Testis (tissue), 3 donors: ENCODE data around the gene BCL7A. TPM values are rescaled to one million over a fixed set of nuclear protein-coding genes. Genes with fewer than 3 reads are reported as not detected.

ENCODE experiments used
- DNase-seq: peaks from one replicate; pipeline ENCODE4 v3.0.0-alpha.2; 2019
- H3K27ac ChIP-seq, 2 donors: fragments of 200-600 bp; sonication (generic); one replicate each; pipeline ENCODE4 v1.5.1; 2019
- H3K27me3 ChIP-seq: fragments of 200-600 bp; sonication (generic); one replicate; pipeline ENCODE4 v1.5.1; 2019
- H3K36me3 ChIP-seq: fragments of 200-600 bp; sonication (generic); one replicate; pipeline ENCODE4 v1.5.1; 2017; ENCODE audit warnings: low read depth; ENCODE audit errors: missing control alignments
- H3K4me1 ChIP-seq: fragments of 200-600 bp; sonication (generic); one replicate; pipeline ENCODE4 v1.5.1; 2019
- H3K4me3 ChIP-seq, 2 donors: fragments of 200-600 bp; sonication (generic); one replicate each; pipeline ENCODE4 v1.5.1; 2017 to 2019
- H3K9me3 ChIP-seq: fragments of 200-600 bp; sonication (generic); one replicate; pipeline ENCODE4 v1.5.1; 2017
- CTCF ChIP-seq, 3 experiments: fragments of 450-650 bp in 2 of 3; fragments of 200-600 bp in 1 of 3; sonication (generic) in 1 of 3; IDR thresholded peaks; one replicate each; pipeline ENCODE4 v1.5.1; 2016 to 2019; ENCODE audit warnings: antibody characterized with exemption in 3 of 3, mild to moderate bottlenecking in 2 of 3, moderate library complexity in 1 of 3
- POLR2A ChIP-seq: fragments of 450-650 bp; IDR thresholded peaks from one replicate; pipeline ENCODE4 v1.6.1; 2017; ENCODE audit warnings: antibody characterized with exemption, mild to moderate bottlenecking, moderate library complexity
- WGBS, 2 donors: methylation state at CpG; one replicate each; pipeline ENCODE4 v1.1.5; 2018; 5-methylcytosine and 5-hydroxymethylcytosine counted together
- intact Hi-C: fragments of 100-400 bp; cut with DNase I; formaldehyde crosslinking; loops from one replicate; pipeline ENCODE4 v1.15.1; 2023; ENCODE audit warnings: low total_unique reads
- polyA plus RNA-seq: library from polyadenylated mRNA; stranded (reverse); fragments of 350-450 nt; fragmentation: Illumina TruSeq; extraction: RNeasy Lipid Tissue Mini Kit (QIAGEN cat#74804); gene quantifications from one replicate; pipeline ENCODE4 v1.2.3, GENCODE V29; 2014; ENCODE audit warnings: low read depth, low replicate concordance; ENCODE audit not compliant: insufficient read depth
- total RNA-seq, 2 donors: library from RNA; depleted of rRNA; stranded (reverse); fragments of >200 nt; gene quantifications; one replicate each; pipeline ENCODE4 v1.2.3, GENCODE V29; 2016

BCL7A gene
- total and polyA plus RNA-seq, 3 donors from 2014 or later: 5.9 to 11.1 (median 10.2) TPM

- WGBS, 2 donors: 97 to 99% methylated on average over 7 of the region's 7 CpGs
- intact Hi-C loops: loop anchor here (10.0 kb wide), 1 partner anchor 102 kb away; no protein-coding TSS in a partner anchor
- Histone ChIP-seq H3K36me3 (no peaks in the 10 kb centered on the region), H3K4me3 (no peak overlapping the region), H3K4me1 (peaks cover 14% of the 10 kb centered on the region), H3K27me3 (no peaks in the 10 kb centered on the region), H3K27ac (no peak overlapping the region), H3K9me3 (no peaks in the 10 kb centered on the region)
- TF ChIP-seq CTCF (IDR thresholded peaks at IDR 0.05) (no peak), POLR2A (no peak)
- no peak for DNase-seq
Measured at GRCh38 chr12:122026706-122027333, 5.1 kb downstream of the BCL7A start.

- no peak for TF ChIP-seq CTCF (IDR thresholded peaks at IDR 0.05)
- no peak for TF ChIP-seq POLR2A
- no peak overlapping the region for H3K4me3 ChIP-seq
- no peak overlapping the region for H3K27ac ChIP-seq
- WGBS, 2 donors: 80 to 85% methylated on average over 12 of the region's 12 CpGs
- no peaks in the 10 kb centered on the region for H3K36me3 ChIP-seq
- DNase-seq: no peak
- H3K27me3 ChIP-seq: no peaks in the 10 kb centered on the region
- H3K4me1 ChIP-seq: peaks cover 14% of the 10 kb centered on the region
- intact Hi-C loops: loop anchor here (10.0 kb wide), 1 partner anchor 104 kb away; no protein-coding TSS in a partner anchor
- no peaks in the 10 kb centered on the region for H3K9me3 ChIP-seq
Measured at GRCh38 chr12:122028165-122028904, 6.7 kb downstream of the BCL7A start.

- Histone ChIP-seq H3K27me3 (no peaks in the 10 kb centered on the region), H3K36me3 (no peaks in the 10 kb centered on the region), H3K4me1 (peaks cover 14% of the 10 kb centered on the region), H3K4me3 (no peak overlapping the region), H3K9me3 (no peaks in the 10 kb centered on the region), H3K27ac (no peak overlapping the region)
- intact Hi-C loops: loop anchor here (10.0 kb wide), 1 partner anchor 104 kb away; no protein-coding TSS in a partner anchor
- no peak for DNase-seq
- TF ChIP-seq CTCF (IDR thresholded peaks at IDR 0.05): no peak
- TF ChIP-seq POLR2A: no peak
- 89 to 92% methylated on average over 19 to 23 of the region's 23 CpGs for WGBS, 2 donors
Measured at GRCh38 chr12:122028905-122029560, 7.3 kb downstream of the BCL7A start.

- intact Hi-C loops: loop anchor here (10.0 kb wide), 1 partner anchor 105 kb away; no protein-coding TSS in a partner anchor
- Histone ChIP-seq H3K36me3 (no peaks in the 10 kb centered on the region), H3K27ac (no peak overlapping the region), H3K4me3 (no peak overlapping the region), H3K27me3 (no peaks in the 10 kb centered on the region), H3K9me3 (no peaks in the 10 kb centered on the region), H3K4me1 (peaks cover 14% of the 10 kb centered on the region)
- DNase-seq: peak; percentile 79
- 63 to 69% methylated on average over 10 to 21 of the region's 28 CpGs for WGBS, 2 donors
- no peak for TF ChIP-seq POLR2A
- TF ChIP-seq CTCF (IDR thresholded peaks at IDR 0.05): no peak
Measured at GRCh38 chr12:122029620-122030423, 8.1 kb downstream of the BCL7A start.
